GM23248 (cell line): ENCODE data around the gene HSPBP1.

Experiments used
- EZH2 ChIP-seq: fragments of 200-600 bp; sonication (generic); IDR thresholded peaks from 2 replicates; pipeline ENCODE4 v1.6.1; 2018; ENCODE audit warnings: antibody characterized with exemption, mild to moderate bottlenecking; ENCODE audit not compliant: insufficient read depth, poor library complexity, severe bottlenecking
- EZH2phosphoT487 ChIP-seq: fragments of 200-600 bp; sonication (generic); IDR thresholded peaks from 2 replicates; pipeline ENCODE4 v1.6.1; 2018; ENCODE audit warnings: antibody characterized with exemption, moderate library complexity, mild to moderate bottlenecking, low read depth; ENCODE audit not compliant: insufficient read depth

DNA sequence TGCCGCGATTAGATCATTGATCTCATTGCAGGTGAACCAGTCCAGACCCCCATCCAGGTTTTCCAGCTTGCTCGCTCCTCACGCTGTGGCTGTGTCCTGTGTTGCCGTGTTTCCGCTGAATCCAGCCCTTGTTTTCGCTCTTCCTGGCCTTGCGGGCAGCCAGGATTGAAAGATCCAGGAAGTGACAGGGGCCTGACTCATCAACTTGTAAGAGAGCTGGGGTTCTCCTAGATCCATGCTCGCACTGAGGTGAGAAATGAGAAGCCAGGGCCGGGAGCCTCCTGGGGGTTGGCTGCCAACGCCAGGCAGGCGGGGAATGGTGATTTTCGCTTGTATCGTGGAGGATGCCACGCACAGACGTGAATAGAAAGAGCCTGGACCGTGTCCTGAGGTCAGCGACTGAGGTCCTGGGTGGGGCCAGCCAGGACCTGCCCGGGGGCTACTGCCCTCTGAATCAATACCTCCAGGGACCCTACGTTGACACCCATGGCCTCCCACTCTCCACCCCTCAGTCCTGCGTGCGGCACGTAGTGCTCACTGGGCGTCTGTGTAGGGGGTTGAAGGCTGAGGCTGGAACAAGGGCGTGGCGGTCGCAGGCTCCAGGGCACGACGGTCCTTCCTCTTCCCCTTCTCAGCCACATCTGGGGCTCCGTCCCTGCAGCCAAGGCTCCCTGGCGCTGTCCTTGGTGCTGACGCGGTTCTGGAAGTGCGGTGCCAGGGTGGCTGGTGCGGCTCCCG is 63.3 kb downstream of the HSPBP1 start:
- TF ChIP-seq EZH2phosphoT487: no peak
- no peak for TF ChIP-seq EZH2
